H9 (cell line): ENCODE data around the gene PPP1R12B. TPM values are rescaled to one million over a fixed set of nuclear protein-coding genes. Genes with fewer than 3 reads are reported as not detected.
"Not testable (repeated sequence)": the region's sequence is repeated elsewhere in the genome, so short reads cannot be mapped to it uniquely, and the experiment has no call there.

ENCODE experiments used
- DNase-seq: peaks from one replicate; pipeline ENCODE4 v3.0.0-alpha.2; 2017
- H2AFZ ChIP-seq: one replicate; pipeline ENCODE4 v1.6.1; 2013; ENCODE audit warnings: mild to moderate bottlenecking, low read length, control low read depth, moderate library complexity
- H2AK5ac ChIP-seq: 2 replicates; pipeline ENCODE4 v1.6.1; 2013; ENCODE audit warnings: low read length, control low read depth, mixed read lengths; ENCODE audit not compliant: insufficient read length
- H2BK120ac ChIP-seq: one replicate; pipeline ENCODE4 v1.6.1; 2013; ENCODE audit warnings: low read depth, mild to moderate bottlenecking, low read length, control low read depth, inconsistent platforms; ENCODE audit not compliant: poor library complexity, severe bottlenecking
- H2BK12ac ChIP-seq: 2 replicates; pipeline ENCODE4 v1.6.1; 2013; ENCODE audit warnings: low read length, control low read depth, mixed read lengths, low read depth; ENCODE audit not compliant: insufficient read length
- H2BK15ac ChIP-seq: 2 replicates; pipeline ENCODE4 v1.6.1; 2013; ENCODE audit warnings: low read depth, low read length, control low read depth
- H2BK20ac ChIP-seq: one replicate; pipeline ENCODE4 v1.6.1; 2013; ENCODE audit warnings: low read depth, mild to moderate bottlenecking, low read length, control low read depth, inconsistent platforms; ENCODE audit not compliant: poor library complexity, severe bottlenecking
- H2BK5ac ChIP-seq: 2 replicates; pipeline ENCODE4 v1.6.1; 2013; ENCODE audit warnings: low read length, control low read depth, mixed read lengths; ENCODE audit not compliant: insufficient read length
- H3K14ac ChIP-seq: 2 replicates; pipeline ENCODE4 v1.6.1; 2013; ENCODE audit warnings: low read length, control low read depth; ENCODE audit not compliant: insufficient read depth
- H3K18ac ChIP-seq: 2 replicates; pipeline ENCODE4 v1.6.1; 2013; ENCODE audit warnings: low read depth, mild to moderate bottlenecking, mixed read lengths, low read length, control low read depth; ENCODE audit not compliant: insufficient read length
- H3K23ac ChIP-seq: 2 replicates; pipeline ENCODE4 v1.6.1; 2013; ENCODE audit warnings: low read length, control low read depth, mixed read lengths, low read depth; ENCODE audit not compliant: insufficient read length
- H3K23me2 ChIP-seq: 2 replicates; pipeline ENCODE4 v1.6.1; 2013; ENCODE audit warnings: low read depth, mild to moderate bottlenecking, mixed read lengths, low read length, control low read depth; ENCODE audit not compliant: insufficient read length, poor library complexity, severe bottlenecking
- H3K27ac ChIP-seq: 2 replicates; pipeline ENCODE4 v1.5.1; 2013; ENCODE audit warnings: low read length, control low read depth, mixed read lengths, low read depth; ENCODE audit not compliant: insufficient read length
- H3K27me3 ChIP-seq: 2 replicates; pipeline ENCODE4 v1.6.1; 2013; ENCODE audit warnings: low read length, control low read depth, inconsistent platforms; ENCODE audit not compliant: insufficient read depth
- H3K4ac ChIP-seq: 2 replicates; pipeline ENCODE4 v1.6.1; 2013; ENCODE audit warnings: low read depth, mild to moderate bottlenecking, control low read depth, inconsistent platforms, low read length, moderate library complexity
- H3K4me1 ChIP-seq: 2 replicates; pipeline ENCODE4 v1.6.1; 2013; ENCODE audit warnings: low read length, control low read depth, inconsistent platforms; ENCODE audit not compliant: insufficient read depth
- H3K4me2 ChIP-seq: 2 replicates; pipeline ENCODE4 v1.6.1; 2013; ENCODE audit warnings: low read length, control low read depth, mixed read lengths; ENCODE audit not compliant: insufficient read length, insufficient read depth
- H3K56ac ChIP-seq: 2 replicates; pipeline ENCODE4 v1.6.1; 2013; ENCODE audit warnings: low read depth, mild to moderate bottlenecking, mixed read lengths, low read length, control low read depth; ENCODE audit not compliant: insufficient read length
- H3K79me1 ChIP-seq: 2 replicates; pipeline ENCODE4 v1.6.1; 2013; ENCODE audit warnings: low read depth, mild to moderate bottlenecking, moderate library complexity, low read length, control low read depth, inconsistent platforms; ENCODE audit not compliant: insufficient read depth, poor library complexity, severe bottlenecking
- H3K79me2 ChIP-seq: 2 replicates; pipeline ENCODE4 v1.6.1; 2013; ENCODE audit warnings: low read length, control low read depth, inconsistent platforms; ENCODE audit not compliant: insufficient read depth
- H3K9ac ChIP-seq: 2 replicates; pipeline ENCODE4 v1.6.1; 2013; ENCODE audit warnings: low read length, control low read depth, mixed read lengths; ENCODE audit not compliant: insufficient read length; ENCODE audit errors: extremely low read depth
- H3K9me3 ChIP-seq: one replicate; pipeline ENCODE4 v1.6.1; 2013; ENCODE audit warnings: low read depth, low read length, inconsistent platforms; ENCODE audit not compliant: control insufficient read depth
- H3T11ph ChIP-seq: one replicate; pipeline ENCODE4 v1.6.1; 2013; ENCODE audit warnings: mild to moderate bottlenecking, low read length, control low read depth, inconsistent platforms
- H4K20me1 ChIP-seq: one replicate; pipeline ENCODE4 v1.6.1; 2013; ENCODE audit not compliant: control insufficient read depth, insufficient read length, insufficient read depth
- H4K5ac ChIP-seq: 2 replicates; pipeline ENCODE4 v1.6.1; 2013; ENCODE audit warnings: low read depth, mild to moderate bottlenecking, mixed read lengths, low read length, control low read depth; ENCODE audit not compliant: insufficient read length
- H4K8ac ChIP-seq: replicated peaks from 2 replicates; pipeline ENCODE4 v1.6.1; 2013; ENCODE audit warnings: low read length, control low read depth, mixed read lengths, low read depth; ENCODE audit not compliant: insufficient read length
- H4K91ac ChIP-seq: 2 replicates; pipeline ENCODE4 v1.6.1; 2013; ENCODE audit warnings: low read depth, mild to moderate bottlenecking, moderate library complexity, mixed read lengths, low read length, control low read depth; ENCODE audit not compliant: insufficient read length
- H3K27ac Mint-ChIP-seq, 3 experiments: 2 replicates in 2 of 3; 3 replicates in 1 of 3; pipeline ENCODE4 v1.8.0; 2020 to 2021; ENCODE audit warnings: mixed read lengths in 3 of 3, mild to moderate bottlenecking in 1 of 3, moderate library complexity in 1 of 3
- H3K27me3 Mint-ChIP-seq: 2 replicates; pipeline ENCODE4 v1.8.0; 2021; ENCODE audit warnings: low read depth, mild to moderate bottlenecking, moderate library complexity, mixed read lengths
- H3K36me3 Mint-ChIP-seq, 3 experiments: 2 replicates in 2 of 3; 3 replicates in 1 of 3; pipeline ENCODE4 v1.8.0; 2020 to 2021; ENCODE audit warnings: low read depth in 3 of 3, mixed read lengths in 3 of 3; ENCODE audit not compliant: insufficient read depth in 1 of 3
- H3K4me1 Mint-ChIP-seq, 2 experiments: 2 replicates each; pipeline ENCODE4 v1.8.0; 2020; ENCODE audit warnings: mixed read lengths in 2 of 2
- H3K4me3 Mint-ChIP-seq, 2 experiments: 2 replicates in 1 of 2; 3 replicates in 1 of 2; pipeline ENCODE4 v1.8.0; 2020 to 2021; ENCODE audit warnings: mild to moderate bottlenecking in 2 of 2, mixed read lengths in 2 of 2, moderate library complexity in 1 of 2
- H3K9me3 Mint-ChIP-seq, 2 experiments: 2 replicates in 1 of 2; 3 replicates in 1 of 2; pipeline ENCODE4 v1.8.0; 2020; ENCODE audit warnings: mild to moderate bottlenecking in 2 of 2, mixed read lengths in 2 of 2, moderate library complexity in 1 of 2
- WGBS: extraction: QIAGEN DNeasy Blood & Tissue Kit; methylation state at CpG from one replicate; pipeline ENCODE4 v1.1.7; 2013; ENCODE audit warnings: missing lambda C conversion rate, low lambda C conversion rate, mixed read lengths; ENCODE audit not compliant: insufficient read length; ENCODE audit errors: extremely low coverage; 5-methylcytosine and 5-hydroxymethylcytosine counted together
- total RNA-seq: library from RNA; stranded (reverse); gene quantifications from 2 replicates; pipeline ENCODE4 v1.2.1, GENCODE V29; 2021

PPP1R12B gene
- total RNA-seq, 1 experiment from 2014 or later = 12.9 TPM

DNA sequence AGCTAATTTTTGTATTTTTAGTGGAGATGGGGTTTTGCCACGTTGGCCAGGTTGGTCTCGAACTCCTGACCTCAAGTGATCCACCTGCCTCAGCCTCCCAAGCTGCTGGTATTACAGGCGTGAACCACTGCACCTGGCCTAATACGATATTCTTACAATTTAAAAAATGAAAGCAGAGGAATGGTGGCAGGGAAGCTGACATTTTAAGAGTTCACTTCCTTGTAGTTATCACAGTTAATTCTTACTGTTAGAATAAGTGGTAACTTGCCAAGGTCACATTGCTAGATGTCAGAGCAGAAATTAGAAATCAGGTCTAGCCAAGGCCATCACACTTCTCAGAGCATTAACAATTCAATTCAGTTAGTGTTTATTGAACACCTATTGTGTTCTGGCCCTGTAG, 207.5 kb downstream of the PPP1R12B start:
- not testable (repeated sequence) for H2BK5ac ChIP-seq, H3K56ac ChIP-seq, H3K79me2 ChIP-seq, H3K27ac Mint-ChIP-seq, H3K18ac ChIP-seq, H3T11ph ChIP-seq, H3K36me3 Mint-ChIP-seq, H4K20me1 ChIP-seq, H3K9ac ChIP-seq, H3K14ac ChIP-seq, H3K9me3 ChIP-seq, H2BK20ac ChIP-seq, H3K79me1 ChIP-seq, H4K8ac ChIP-seq, H3K27ac ChIP-seq, H3K4me2 ChIP-seq, H3K27me3 Mint-ChIP-seq, DNase-seq, H2BK12ac ChIP-seq, H3K4me1 ChIP-seq, H3K9me3 Mint-ChIP-seq, H4K5ac ChIP-seq, H2AFZ ChIP-seq, H3K27me3 ChIP-seq, H3K4me3 Mint-ChIP-seq, H3K4ac ChIP-seq, H3K23me2 ChIP-seq, H2AK5ac ChIP-seq, H3K23ac ChIP-seq, H2BK15ac ChIP-seq, H4K91ac ChIP-seq, H2BK120ac ChIP-seq
- H3K4me1 Mint-ChIP-seq = peaks cover 10 to 14% of the 10 kb centered on the region in 2 experiments
- no CpG with 5 or more reads among the region's 4 CpGs for WGBS

DNA sequence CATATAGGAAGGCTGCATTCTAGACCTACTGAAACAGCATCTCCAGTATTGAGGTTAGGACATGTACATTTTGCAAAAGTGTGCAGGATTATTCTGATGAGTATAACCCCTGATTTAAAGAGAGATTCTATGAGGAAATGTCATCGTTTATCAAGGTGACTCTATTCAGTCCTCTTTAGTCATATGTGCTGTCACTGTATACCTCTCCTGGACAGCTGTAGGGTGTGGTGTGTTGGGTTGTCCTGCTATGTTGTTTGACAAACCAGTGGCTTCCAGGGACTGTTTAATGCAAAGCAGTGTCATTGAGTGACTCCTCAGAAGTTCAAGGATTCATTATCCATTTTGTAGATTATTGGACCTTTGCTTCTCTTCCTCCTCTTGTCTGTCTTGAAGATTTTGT, 209.2 kb downstream of the PPP1R12B start:
- not testable (repeated sequence) for H3K4ac ChIP-seq, H4K20me1 ChIP-seq, H4K5ac ChIP-seq, H3K18ac ChIP-seq, H3K27me3 ChIP-seq, H2AK5ac ChIP-seq, H3K36me3 Mint-ChIP-seq, H3K9me3 ChIP-seq, H2BK20ac ChIP-seq, H3K9me3 Mint-ChIP-seq, H3K23me2 ChIP-seq, H2BK12ac ChIP-seq, H3K79me2 ChIP-seq, H3K27ac ChIP-seq, H3K4me1 ChIP-seq, H3K56ac ChIP-seq, H3K27me3 Mint-ChIP-seq, H3K23ac ChIP-seq, H2BK120ac ChIP-seq, H3K4me3 Mint-ChIP-seq, DNase-seq, H2BK5ac ChIP-seq, H3K79me1 ChIP-seq, H4K8ac ChIP-seq, H3K14ac ChIP-seq, H3T11ph ChIP-seq, H2AFZ ChIP-seq, H3K4me2 ChIP-seq, H2BK15ac ChIP-seq, H3K9ac ChIP-seq, H4K91ac ChIP-seq
- H3K27ac Mint-ChIP-seq = peak overlapping the region in 1 of 3 experiments; percentile 23; a peak in 1 of 7 replicates
- H3K4me1 Mint-ChIP-seq = peaks cover 16 to 25% of the 10 kb centered on the region in 2 experiments
- no CpG with 5 or more reads among the region's 1 CpG for WGBS
